ENCODE data around the gene SLC25A28.
"Not testable (repeated sequence)": the region's sequence is repeated elsewhere in the genome, so short reads cannot be mapped to it uniquely, and the experiment has no call there.

The SLC25A28 gene

GRCh38 chr10:99625124-99625523 lies 4.9 kb upstream of the SLC25A28 start:
- DNase-seq = not testable (repeated sequence)

GRCh38 chr10:99623919-99624318 lies 3.7 kb upstream of the SLC25A28 start:
- no peak for DNase-seq

GRCh38 chr10:99621454-99622251 lies 1.4 kb upstream of the SLC25A28 start:
- DNase-seq = no peak

- DNase-seq = peak; percentile 90
Measured at GRCh38 chr10:99620711-99621453, 643 bp upstream of the SLC25A28 start.

- no peak for DNase-seq
Measured at GRCh38 chr10:99619090-99619800, 994 bp downstream of the SLC25A28 start.

- DNase-seq = no peak
Measured at GRCh38 chr10:99617696-99618095, 2.5 kb downstream of the SLC25A28 start.

GRCh38 chr10:99615426-99615825 lies 4.8 kb downstream of the SLC25A28 start:
- DNase-seq = no peak

GRCh38 chr10:99612167-99612831 lies 7.9 kb downstream of the SLC25A28 start:
- peak; percentile 54 for DNase-seq

GRCh38 chr10:99611326-99611725 lies 8.9 kb downstream of the SLC25A28 start:
- no peak for DNase-seq

- DNase-seq = no peak
Measured at GRCh38 chr10:99610221-99610620, 10.0 kb downstream of the SLC25A28 start.

- no peak for DNase-seq
Measured at GRCh38 chr10:99609186-99609585, 11.1 kb downstream of the SLC25A28 start.

- DNase-seq = no peak
Measured at GRCh38 chr10:99605351-99605750, 14.9 kb downstream of the SLC25A28 start.

GRCh38 chr10:99604862-99605261 lies 15.4 kb downstream of the SLC25A28 start:
- no peak for DNase-seq

- no peak for DNase-seq
Measured at GRCh38 chr10:99598781-99599509, 21.3 kb downstream of the SLC25A28 start.

GRCh38 chr10:99598011-99598410 lies 22.2 kb downstream of the SLC25A28 start:
- no peak for DNase-seq

GRCh38 chr10:99596708-99597107 lies 23.5 kb downstream of the SLC25A28 start:
- not testable (repeated sequence) for DNase-seq

- no peak for DNase-seq
Measured at GRCh38 chr10:99595770-99596465, 24.3 kb downstream of the SLC25A28 start.

GRCh38 chr10:99595236-99595635 lies 25.0 kb downstream of the SLC25A28 start:
- DNase-seq = no peak

GRCh38 chr10:99593312-99593711 lies 26.9 kb downstream of the SLC25A28 start:
- no peak for DNase-seq

GRCh38 chr10:99590799-99591198 lies 29.4 kb downstream of the SLC25A28 start:
- no peak for DNase-seq

GRCh38 chr10:99583687-99584086 lies 36.6 kb downstream of the SLC25A28 start:
- no peak for DNase-seq

All from KG1 (cell line).